CD8-positive, alpha-beta memory T cell (primary cell): ENCODE measurements around the gene ARR3. TPM values are rescaled to one million over a fixed set of nuclear protein-coding genes. Genes with fewer than 3 reads are reported as not detected.

Source experiments
- CTCF ChIA-PET: fragments of 350-600 bp; sonication (Branson Sonifier 250); formaldehyde crosslinking; loops from one replicate; lab custom pipeline; 2021; ENCODE audit warnings: antibody characterized with exemption; lab: Charles Lee
- POLR2A ChIA-PET: fragments of 350-600 bp; sonication (Branson Sonifier 250); formaldehyde crosslinking; loops from one replicate; lab custom pipeline; 2021; ENCODE audit warnings: antibody characterized with exemption; lab: Charles Lee
- DNase-seq, 5 donors: peaks; one replicate each; pipeline versions ENCODE4 v3.0.0 to v3.0.0-alpha.2; 2020 to 2022; ENCODE audit warnings: mixed read lengths in 1 of 5
- H3K27ac ChIP-seq: one replicate; pipeline ENCODE4 v1.7.0; 2013; ENCODE audit warnings: low read depth, mild to moderate bottlenecking, low read length, moderate library complexity
- H3K27me3 ChIP-seq: 2 replicates; pipeline ENCODE4 v1.7.0; 2013; ENCODE audit warnings: low read length, mild to moderate bottlenecking; ENCODE audit not compliant: insufficient read depth, poor library complexity, severe bottlenecking
- H3K36me3 ChIP-seq: 2 replicates; pipeline ENCODE4 v1.7.0; 2013; ENCODE audit warnings: mild to moderate bottlenecking, low read length, moderate library complexity; ENCODE audit not compliant: insufficient read depth
- H3K4me1 ChIP-seq: 2 replicates; pipeline ENCODE4 v1.7.0; 2013; ENCODE audit warnings: mild to moderate bottlenecking, low read length, moderate library complexity; ENCODE audit not compliant: insufficient read depth
- H3K4me3 ChIP-seq: 2 replicates; pipeline ENCODE4 v1.7.0; 2013; ENCODE audit warnings: mild to moderate bottlenecking, low read length
- H3K9me3 ChIP-seq: 2 replicates; pipeline ENCODE4 v1.7.0; 2013; ENCODE audit warnings: mild to moderate bottlenecking, low read length
- H3K27ac Mint-ChIP-seq, 8 donors: one replicate each; pipeline ENCODE4 v1.8.0; 2020 to 2021; ENCODE audit warnings: mixed read lengths in 8 of 8, mild to moderate bottlenecking in 6 of 8, inconsistent platforms in 3 of 8, moderate library complexity in 3 of 8
- H3K27me3 Mint-ChIP-seq, 2 donors: one replicate each; pipeline ENCODE4 v1.8.0; 2020 to 2021; ENCODE audit warnings: mixed read lengths in 2 of 2, mild to moderate bottlenecking in 1 of 2, moderate library complexity in 1 of 2
- H3K36me3 Mint-ChIP-seq, 3 donors: one replicate each; pipeline ENCODE4 v1.8.0; 2020 to 2021; ENCODE audit warnings: mixed read lengths in 3 of 3, inconsistent platforms in 1 of 3, mild to moderate bottlenecking in 1 of 3
- H3K4me1 Mint-ChIP-seq, 3 donors: one replicate each; pipeline ENCODE4 v1.8.0; 2020 to 2021; ENCODE audit warnings: mixed read lengths in 3 of 3, inconsistent platforms in 1 of 3, mild to moderate bottlenecking in 1 of 3
- H3K4me3 Mint-ChIP-seq, 7 donors: one replicate each; pipeline ENCODE4 v1.8.0; 2020 to 2021; ENCODE audit warnings: mixed read lengths in 7 of 7, mild to moderate bottlenecking in 6 of 7, moderate library complexity in 4 of 7, inconsistent platforms in 2 of 7
- H3K9me3 Mint-ChIP-seq, 5 donors: one replicate each; pipeline ENCODE4 v1.8.0; 2020 to 2022; ENCODE audit warnings: mixed read lengths in 5 of 5, mild to moderate bottlenecking in 3 of 5, moderate library complexity in 2 of 5, inconsistent platforms in 1 of 5
- polyA plus RNA-seq: library from polyadenylated mRNA; unstranded; fragments of 300-500 nt; fragmentation: Illumina TruSeq; gene quantifications from one replicate; pipeline ENCODE4 v1.2.3, GENCODE V29; 2021
- total RNA-seq, 2 experiments: library from RNA; stranded (reverse); gene quantifications; one replicate each; pipeline ENCODE4 v1.2.3, GENCODE V29; 2021

The ARR3 gene
- total RNA-seq (not detected), polyA plus RNA-seq (not detected)

- Mint-ChIP-seq H3K4me3 (no peak within 1 kb of the TSS), H3K9me3 (no peaks in the 10 kb centered on the region), H3K4me1 (no peaks in the 10 kb centered on the region), H3K27me3 (peaks cover 0 to 9% of the 10 kb centered on the region in 2 donors), H3K27ac (peak within 1 kb of the TSS in 1 of 8 donors; percentile 2), H3K36me3 (no peaks in the 10 kb centered on the region)
- H3K27me3 ChIP-seq: no peaks in the 10 kb centered on the region
- H3K9me3 ChIP-seq: no peaks in the 10 kb centered on the region
- no peak within 1 kb of the TSS for H3K27ac ChIP-seq
- no peak within 1 kb of the TSS for H3K4me3 ChIP-seq
- no peaks in the 10 kb centered on the region for H3K36me3 ChIP-seq
- DNase-seq: no peak
- POLR2A ChIA-PET: no interaction called here
- no peaks in the 10 kb centered on the region for H3K4me1 ChIP-seq
- CTCF ChIA-PET: no interaction called here
Measured at GRCh38 chrX:70268034-70268433, at the start of gene ARR3. TSS of gene ARR3 (plus strand) at chrX:70268334. CDS start at chrX:70269386, 1,052 bp downstream.

- Histone ChIP-seq H3K27me3 (no peaks in the 10 kb centered on the region), H3K4me3 (no peak overlapping the region), H3K4me1 (no peaks in the 10 kb centered on the region), H3K9me3 (no peaks in the 10 kb centered on the region), H3K36me3 (no peaks in the 10 kb centered on the region), H3K27ac (no peak overlapping the region)
- H3K36me3 Mint-ChIP-seq: no peaks in the 10 kb centered on the region
- ChIA-PET CTCF (no interaction called here), POLR2A (no interaction called here)
- no peaks in the 10 kb centered on the region for H3K9me3 Mint-ChIP-seq
- H3K27ac Mint-ChIP-seq: peak overlapping the region in 2 of 8 donors; percentile 2 to 13
- H3K27me3 Mint-ChIP-seq: peaks cover 0 to 6% of the 10 kb centered on the region in 2 donors
- H3K4me1 Mint-ChIP-seq: peaks cover 0 to 3% (median 0%) of the 10 kb centered on the region in 3 donors
- no peak overlapping the region for H3K4me3 Mint-ChIP-seq
- no peak for DNase-seq
Measured at GRCh38 chrX:70219938-70220764, 48.0 kb upstream of the ARR3 start.

GRCh38 chrX:70226048-70226447 lies 42.1 kb upstream of the ARR3 start:
- Mint-ChIP-seq H3K9me3 (no peaks in the 10 kb centered on the region), H3K36me3 (no peaks in the 10 kb centered on the region), H3K4me3 (no peak overlapping the region), H3K27ac (no peak overlapping the region), H3K27me3 (peaks cover 0 to 5% of the 10 kb centered on the region in 2 donors), H3K4me1 (no peaks in the 10 kb centered on the region)
- Histone ChIP-seq H3K4me3 (no peak overlapping the region), H3K36me3 (no peaks in the 10 kb centered on the region), H3K27ac (no peak overlapping the region), H3K27me3 (no peaks in the 10 kb centered on the region), H3K9me3 (no peaks in the 10 kb centered on the region), H3K4me1 (no peaks in the 10 kb centered on the region)
- ChIA-PET CTCF (no interaction called here), POLR2A (no interaction called here)
- no peak for DNase-seq

GRCh38 chrX:70226687-70227086 lies 41.4 kb upstream of the ARR3 start:
- Mint-ChIP-seq H3K36me3 (no peaks in the 10 kb centered on the region), H3K27ac (no peak overlapping the region), H3K4me3 (no peak overlapping the region), H3K27me3 (peaks cover 0 to 4% of the 10 kb centered on the region in 2 donors), H3K9me3 (no peaks in the 10 kb centered on the region), H3K4me1 (no peaks in the 10 kb centered on the region)
- no peaks in the 10 kb centered on the region for H3K36me3 ChIP-seq
- H3K9me3 ChIP-seq: no peaks in the 10 kb centered on the region
- ChIA-PET POLR2A (no interaction called here), CTCF (no interaction called here)
- no peaks in the 10 kb centered on the region for H3K4me1 ChIP-seq
- no peaks in the 10 kb centered on the region for H3K27me3 ChIP-seq
- no peak overlapping the region for H3K27ac ChIP-seq
- no peak overlapping the region for H3K4me3 ChIP-seq
- no peak for DNase-seq

- Histone ChIP-seq H3K4me1 (no peaks in the 10 kb centered on the region), H3K27me3 (no peaks in the 10 kb centered on the region), H3K9me3 (no peaks in the 10 kb centered on the region), H3K36me3 (no peaks in the 10 kb centered on the region), H3K27ac (no peak overlapping the region), H3K4me3 (no peak overlapping the region)
- no peak for DNase-seq
- H3K27me3 Mint-ChIP-seq: peaks cover 0 to 5% of the 10 kb centered on the region in 2 donors
- peaks cover 0 to 5% (median 0%) of the 10 kb centered on the region in 3 donors for H3K4me1 Mint-ChIP-seq
- no peaks in the 10 kb centered on the region for H3K9me3 Mint-ChIP-seq
- ChIA-PET CTCF (no interaction called here), POLR2A (no interaction called here)
- H3K36me3 Mint-ChIP-seq: no peaks in the 10 kb centered on the region
- H3K27ac Mint-ChIP-seq: no peak overlapping the region
- no peak overlapping the region for H3K4me3 Mint-ChIP-seq
Measured at GRCh38 chrX:70231666-70232065, 36.5 kb upstream of the ARR3 start.

- no peak within 1 kb of the TSS for H3K4me3 Mint-ChIP-seq
- no peak for DNase-seq
- H3K27ac Mint-ChIP-seq: peak within 1 kb of the TSS in 2 of 8 donors; percentile 28 to 61
- no peaks in the 10 kb centered on the region for H3K9me3 Mint-ChIP-seq
- Histone ChIP-seq H3K36me3 (no peaks in the 10 kb centered on the region), H3K4me3 (no peak within 1 kb of the TSS), H3K9me3 (no peaks in the 10 kb centered on the region), H3K27me3 (no peaks in the 10 kb centered on the region), H3K27ac (no peak within 1 kb of the TSS), H3K4me1 (no peaks in the 10 kb centered on the region)
- CTCF ChIA-PET: no interaction called here
- no peaks in the 10 kb centered on the region for H3K36me3 Mint-ChIP-seq
- H3K27me3 Mint-ChIP-seq: peaks cover 4 to 5% of the 10 kb centered on the region in 2 donors
- H3K4me1 Mint-ChIP-seq: peaks cover 0 to 5% (median 0%) of the 10 kb centered on the region in 3 donors
- POLR2A ChIA-PET: no interaction called here
Measured at GRCh38 chrX:70234355-70234754, 33.8 kb upstream of the ARR3 start, which contains the start of gene AWAT1. TSS of gene AWAT1 (plus strand) at chrX:70234655. CDS start at chrX:70234696, 41 bp downstream.

GRCh38 chrX:70240751-70241150 lies 27.4 kb upstream of the ARR3 start:
- Histone ChIP-seq H3K27ac (no peak overlapping the region), H3K4me1 (no peaks in the 10 kb centered on the region), H3K36me3 (no peaks in the 10 kb centered on the region), H3K4me3 (no peak overlapping the region), H3K9me3 (no peaks in the 10 kb centered on the region), H3K27me3 (no peaks in the 10 kb centered on the region)
- ChIA-PET CTCF (no interaction called here), POLR2A (no interaction called here)
- no peak for DNase-seq
- no peak overlapping the region for H3K4me3 Mint-ChIP-seq
- H3K4me1 Mint-ChIP-seq: no peaks in the 10 kb centered on the region
- peaks cover 0 to 1% (median 0%) of the 10 kb centered on the region in 5 donors for H3K9me3 Mint-ChIP-seq
- H3K27me3 Mint-ChIP-seq: peaks cover 0 to 7% of the 10 kb centered on the region in 2 donors
- H3K36me3 Mint-ChIP-seq: no peaks in the 10 kb centered on the region
- H3K27ac Mint-ChIP-seq: no peak overlapping the region

GRCh38 chrX:70241501-70241900 lies 26.6 kb upstream of the ARR3 start:
- H3K36me3 ChIP-seq: no peaks in the 10 kb centered on the region
- H3K4me3 ChIP-seq: no peak overlapping the region
- H3K4me1 ChIP-seq: no peaks in the 10 kb centered on the region
- H3K27ac ChIP-seq: no peak overlapping the region
- no peaks in the 10 kb centered on the region for H3K27me3 ChIP-seq
- no peaks in the 10 kb centered on the region for H3K4me1 Mint-ChIP-seq
- no peak for DNase-seq
- no peaks in the 10 kb centered on the region for H3K36me3 Mint-ChIP-seq
- no peak overlapping the region for H3K4me3 Mint-ChIP-seq
- ChIA-PET CTCF (no interaction called here), POLR2A (no interaction called here)
- peaks cover 0 to 7% of the 10 kb centered on the region in 2 donors for H3K27me3 Mint-ChIP-seq
- H3K9me3 Mint-ChIP-seq: peaks cover 0 to 1% (median 0%) of the 10 kb centered on the region in 5 donors
- H3K27ac Mint-ChIP-seq: no peak overlapping the region
- H3K9me3 ChIP-seq: no peaks in the 10 kb centered on the region
